Muscle of back (tissue), 11 donors: Measurements from ENCODE around the gene PITHD1. TPM values are rescaled to one million over a fixed set of nuclear protein-coding genes. Genes with fewer than 3 reads are reported as not detected.
"Not testable (repeated sequence)": the region's sequence is repeated elsewhere in the genome, so short reads cannot be mapped to it uniquely, and the experiment has no call there.

Source experiments
- DNase-seq, 3 donors: peaks; one replicate each; pipeline versions ENCODE4 v3.0.0 to v3.0.0-alpha.2; 2013
- polyA plus RNA-seq, 10 donors: library from polyadenylated mRNA; unstranded; fragments of 120-200 nt; gene quantifications; one replicate each; pipeline ENCODE4 v1.2.1, GENCODE V29; 2013; ENCODE audit not compliant: insufficient read length in 10 of 10

Gene PITHD1
- polyA plus RNA-seq, 10 donors = 34.6 to 43.7 (median 37.8) TPM

- no peak for DNase-seq
These were observed 46.5 kb downstream of the PITHD1 start for GRCh38 chr1:23824711-23825075.

GRCh38 chr1:23825076-23825761, 47.0 kb downstream of the PITHD1 start, which contains the start of gene HMGCL:
Gene HMGCL, minus strand, starts transcription at chr1:23825429. Its CDS starts 14 bp downstream, at chr1:23825415.
- peak; percentile 90 to 97 (median 92) for DNase-seq

- peak in 1 of 3 donors; percentile 27 for DNase-seq
These were observed 47.7 kb downstream of the PITHD1 start for GRCh38 chr1:23825762-23826522.

GRCh38 chr1:23826590-23826989, 48.4 kb downstream of the PITHD1 start:
- DNase-seq = not testable (repeated sequence)

GRCh38 chr1:23827717-23828116, 49.5 kb downstream of the PITHD1 start:
- DNase-seq = no peak

- not testable (repeated sequence) for DNase-seq
These were observed 55.9 kb downstream of the PITHD1 start for GRCh38 chr1:23834156-23834555.

GRCh38 chr1:23836037-23836436, 57.8 kb downstream of the PITHD1 start:
- no peak for DNase-seq

Other genes starting within 250 kb of the PITHD1 start
- gene E2F2, start 247.2 kb upstream of the PITHD1 start, polyA plus RNA-seq = 1 to 10 TPM; 3.1 to 6.2 (median 4.3) TPM
- gene ID3, start 218.9 kb upstream of the PITHD1 start, polyA plus RNA-seq = 10 to 100 TPM; 37.3 to 88.9 (median 60.3) TPM
- gene RPL11, start 86.6 kb upstream of the PITHD1 start, polyA plus RNA-seq = 1,000 to 10,000 TPM; 2,591 to 3,347 (median 2,960) TPM
- gene ELOA, start 34.9 kb upstream of the PITHD1 start, polyA plus RNA-seq = 10 to 100 TPM; 24.3 to 34.9 (median 29.2) TPM
- 10 to 100 TPM; 26.3 to 43.4 (median 30.5) TPM for gene LYPLA2, start 12.7 kb downstream of the PITHD1 start, polyA plus RNA-seq
- 10 to 100 TPM; 16.1 to 23.6 (median 19.9) TPM for gene GALE, start 22.3 kb downstream of the PITHD1 start, polyA plus RNA-seq
- gene HMGCL, start 47.0 kb downstream of the PITHD1 start, polyA plus RNA-seq = 10 to 100 TPM; 19.3 to 24.5 (median 22.9) TPM
- 10 to 100 TPM; 11.2 to 20.8 (median 14.0) TPM for gene FUCA1, start 89.9 kb downstream of the PITHD1 start, polyA plus RNA-seq
- gene CNR2, start 134.9 kb downstream of the PITHD1 start, polyA plus RNA-seq = under 1 TPM in 9 of 10 donors, not detected in 1; 0.03 to 0.18 (median 0.06) TPM
- 100 to 1,000 TPM in 7 of 10 donors, 10 to 100 TPM in 3; 96.5 to 144 (median 104) TPM for gene PNRC2, start 181.4 kb downstream of the PITHD1 start, polyA plus RNA-seq
- 100 to 1,000 TPM in 6 of 10 donors, 10 to 100 TPM in 4; 92.2 to 147 (median 121) TPM for gene SRSF10, start 201.9 kb downstream of the PITHD1 start, polyA plus RNA-seq